AG10803 (cell line): ENCODE results near the gene ZNF732.

Experiments
- DNase-seq: peaks from one replicate; pipeline ENCODE4 v3.0.0; 2010; ENCODE audit warnings: low read depth
- H3K4me3 ChIP-seq: 2 replicates; pipeline ENCODE4 v1.5.1; 2011; ENCODE audit warnings: mild to moderate bottlenecking, low read length, control low read depth
- CTCF ChIP-seq: conservative IDR thresholded peaks from 2 replicates; pipeline ENCODE4 v1.5.1; 2011; ENCODE audit warnings: mild to moderate bottlenecking, low read length, control low read depth, inconsistent platforms

The ZNF732 gene

GRCh38 chr4:234178-234577 lies 71.1 kb downstream of the ZNF732 start:
- no peak for TF ChIP-seq CTCF
- no peak for DNase-seq

GRCh38 chr4:223913-224497 lies 81.3 kb downstream of the ZNF732 start:
- no peak for DNase-seq
- TF ChIP-seq CTCF, result no peak

More at GRCh38 chr4:234178-234577, 71.1 kb downstream of the ZNF732 start:
- H3K4me3 ChIP-seq, result no peak overlapping the region

More at GRCh38 chr4:223913-224497, 81.3 kb downstream of the ZNF732 start:
- H3K4me3 ChIP-seq, result no peak overlapping the region
